ENCODE results near the gene LGALS4.

The LGALS4 gene

GRCh38 chr19:38813323-38813722 lies 578 bp upstream of the LGALS4 start:
- Histone ChIP-seq H3K27me3 (ENCODE audit: control insufficient read depth, low read length) (no peaks in the 10 kb centered on the region), H3K4me2 (ENCODE audit: low read length) (no peak overlapping the region), H3K9me3 (ENCODE audit: control insufficient read depth, insufficient read depth, low read length) (no peaks in the 10 kb centered on the region), H3K9me2 (replicated peaks; ENCODE audit: control insufficient read depth, low read length) (no peaks in the 10 kb centered on the region), H4K20me1 (ENCODE audit: control insufficient read depth, insufficient read depth, low read depth, low read length) (no peaks in the 10 kb centered on the region), H3F3A (ENCODE audit: control insufficient read depth, insufficient read depth) (no peaks in the 10 kb centered on the region), H3K4me1 (ENCODE audit: control insufficient read depth, low read length) (no peaks in the 10 kb centered on the region), H3K27ac (ENCODE audit: low read depth, low read length) (no peak overlapping the region), H3K36me3 (ENCODE audit: control insufficient read depth, low read length) (peaks cover 16% of the 10 kb centered on the region), H3K79me2 (ENCODE audit: control insufficient read depth, low read length) (no peaks in the 10 kb centered on the region), H3K4me3 (ENCODE audit: low read length) (no peak overlapping the region)
- TF ChIP-seq CTCF (IDR thresholded peaks at IDR 0.05; ENCODE audit: low read depth, low read length, poor library complexity, severe bottlenecking) (no peak), EZH2phosphoT487 (IDR thresholded peaks at IDR 0.05; ENCODE audit: borderline replicate concordance, low read length) (no peak)

GRCh38 chr19:38812009-38812840 lies 520 bp downstream of the LGALS4 start:
- no peak overlapping the region for H3K4me2 ChIP-seq (ENCODE audit: low read length)
- H3K4me3 ChIP-seq (ENCODE audit: low read length) = no peak overlapping the region
- TF ChIP-seq CTCF (IDR thresholded peaks at IDR 0.05; ENCODE audit: low read depth, low read length, poor library complexity, severe bottlenecking) = no peak
- TF ChIP-seq EZH2phosphoT487 (IDR thresholded peaks at IDR 0.05; ENCODE audit: borderline replicate concordance, low read length) = no peak
- no peaks in the 10 kb centered on the region for H4K20me1 ChIP-seq (ENCODE audit: control insufficient read depth, insufficient read depth, low read depth, low read length)
- no peaks in the 10 kb centered on the region for H3F3A ChIP-seq (ENCODE audit: control insufficient read depth, insufficient read depth)
- H3K36me3 ChIP-seq (ENCODE audit: control insufficient read depth, low read length) = peaks cover 12% of the 10 kb centered on the region
- no peaks in the 10 kb centered on the region for H3K27me3 ChIP-seq (ENCODE audit: control insufficient read depth, low read length)
- no peaks in the 10 kb centered on the region for H3K79me2 ChIP-seq (ENCODE audit: control insufficient read depth, low read length)
- H3K4me1 ChIP-seq (ENCODE audit: control insufficient read depth, low read length) = peaks cover 3% of the 10 kb centered on the region
- H3K9me3 ChIP-seq (ENCODE audit: control insufficient read depth, insufficient read depth, low read length) = no peaks in the 10 kb centered on the region
- H3K9me2 ChIP-seq (replicated peaks; ENCODE audit: control insufficient read depth, low read length) = no peaks in the 10 kb centered on the region
- no peak overlapping the region for H3K27ac ChIP-seq (ENCODE audit: low read depth, low read length)

GRCh38 chr19:38809592-38810252 lies 3.0 kb downstream of the LGALS4 start:
- TF ChIP-seq EZH2phosphoT487 (IDR thresholded peaks at IDR 0.05; ENCODE audit: borderline replicate concordance, low read length) (no peak), CTCF (IDR thresholded peaks at IDR 0.05; ENCODE audit: low read depth, low read length, poor library complexity, severe bottlenecking) (no peak)
- H3K27me3 ChIP-seq (ENCODE audit: control insufficient read depth, low read length) = no peaks in the 10 kb centered on the region
- H3K9me2 ChIP-seq (replicated peaks; ENCODE audit: control insufficient read depth, low read length) = no peaks in the 10 kb centered on the region
- H3F3A ChIP-seq (ENCODE audit: control insufficient read depth, insufficient read depth) = no peaks in the 10 kb centered on the region
- no peaks in the 10 kb centered on the region for H4K20me1 ChIP-seq (ENCODE audit: control insufficient read depth, insufficient read depth, low read depth, low read length)
- no peaks in the 10 kb centered on the region for H3K9me3 ChIP-seq (ENCODE audit: control insufficient read depth, insufficient read depth, low read length)
- no peak overlapping the region for H3K4me3 ChIP-seq (ENCODE audit: low read length)
- no peak overlapping the region for H3K4me2 ChIP-seq (ENCODE audit: low read length)
- H3K27ac ChIP-seq (ENCODE audit: low read depth, low read length) = no peak overlapping the region
- H3K79me2 ChIP-seq (ENCODE audit: control insufficient read depth, low read length) = no peaks in the 10 kb centered on the region
- H3K36me3 ChIP-seq (ENCODE audit: control insufficient read depth, low read length) = no peaks in the 10 kb centered on the region
- peaks cover 15% of the 10 kb centered on the region for H3K4me1 ChIP-seq (ENCODE audit: control insufficient read depth, low read length)

All from DOHH2 (cell line).